Spleen (tissue), 7 donors: ENCODE data around the gene NFIA.

Source experiments
- CTCF ChIP-seq, 11 experiments: fragments of 200-600 bp in 7 of 11; fragments of 450-650 bp in 4 of 11; sonication (generic) in 4 of 11; IDR thresholded peaks in 8 of 11; conservative IDR thresholded peaks in 3 of 11; 1 replicate in 7 of 11; 2 replicates in 4 of 11; pipeline versions ENCODE4 v1.4.0 to v1.8.0; 2016 to 2021; ENCODE audit warnings: antibody characterized with exemption in 11 of 11, inconsistent platforms in 4 of 11, mild to moderate bottlenecking in 1 of 11
- POLR2A ChIP-seq, 3 donors: fragments of 450-650 bp; IDR thresholded peaks; one replicate each; pipeline ENCODE4 v1.5.1; 2017; ENCODE audit warnings: antibody characterized with exemption in 3 of 3, mild to moderate bottlenecking in 1 of 3
- POLR2AphosphoS5 ChIP-seq, 3 donors: sonication (generic); formaldehyde crosslinking; IDR thresholded peaks; one replicate each; pipeline ENCODE4 v1.5.1; 2017; ENCODE audit warnings: antibody characterized with exemption in 3 of 3
- donor health status: DM: no; HTN: no; CAD: no; lungs with moderate emphysema.
- donor health status: DM: no; HTN: no; CAD: no.
- donor health status: DM: no; HTN: no; CAD: no.

- TF ChIP-seq POLR2A (IDR thresholded peaks at IDR 0.05) (no peak), CTCF (IDR thresholded peaks at IDR 0.05 in 8 of 11, conservative IDR thresholded peaks at IDR 0.05 in 3 of 11) (no peak), POLR2AphosphoS5 (IDR thresholded peaks at IDR 0.05) (no peak)
Observed at GRCh38 chr1:61442544-61442943, 360.2 kb downstream of the NFIA start.
